NCI-H2171 (cell line): ENCODE results near the gene PRR15.
"Not testable (repeated sequence)": the region's sequence is repeated elsewhere in the genome, so short reads cannot be mapped to it uniquely, and the experiment has no call there.

ENCODE experiments used
- DNase-seq: peaks from one replicate; lab custom pipeline; 2025; lab: John Stamatoyannopoulos, UW

Gene PRR15, protein sequence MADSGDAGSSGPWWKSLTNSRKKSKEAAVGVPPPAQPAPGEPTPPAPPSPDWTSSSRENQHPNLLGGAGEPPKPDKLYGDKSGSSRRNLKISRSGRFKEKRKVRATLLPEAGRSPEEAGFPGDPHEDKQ

DNA sequence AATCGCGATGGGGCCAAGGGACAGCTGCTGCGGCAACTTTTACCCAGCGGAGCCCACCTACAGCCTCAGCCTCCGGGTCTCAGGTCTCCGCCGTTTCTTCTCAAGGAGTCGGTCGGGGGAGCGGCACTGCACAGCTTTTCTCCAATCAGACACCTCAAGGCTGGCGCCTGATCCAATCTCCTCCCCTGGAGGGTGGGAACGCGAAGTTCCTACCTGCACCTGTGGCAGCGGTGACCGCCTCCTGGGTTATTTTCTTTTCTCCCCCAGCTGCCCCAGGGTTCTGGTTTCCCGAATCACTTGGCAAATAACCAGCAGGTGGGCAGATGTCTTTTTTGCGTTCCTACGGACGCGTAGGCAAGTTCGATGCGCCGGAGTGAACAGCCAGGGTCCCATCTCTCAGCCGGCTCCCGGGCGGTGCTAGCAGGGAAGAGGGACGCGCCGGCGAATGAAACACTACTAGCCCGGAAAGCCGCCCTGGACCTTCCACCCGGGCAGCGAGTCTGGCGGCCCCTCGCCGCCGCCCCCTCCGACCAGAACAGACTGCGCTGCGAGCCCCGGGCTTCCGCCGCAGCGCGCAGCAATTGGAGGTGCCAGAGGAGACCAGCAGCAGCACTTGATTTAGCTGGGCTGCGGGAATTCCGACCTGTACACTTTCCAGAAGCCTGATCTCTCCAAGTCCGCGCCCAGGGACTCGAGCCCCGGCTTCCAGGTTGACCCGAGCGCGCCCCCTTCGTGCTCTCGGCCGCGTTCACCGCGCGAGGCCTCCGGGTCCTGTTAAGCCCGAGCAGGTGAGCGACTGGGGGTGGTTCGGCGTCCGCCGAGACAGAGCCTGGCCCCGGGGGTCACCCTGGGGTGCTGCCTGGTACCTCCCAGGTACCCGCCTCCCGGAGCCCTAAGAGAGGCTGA is at the start of gene PRR15:
Gene PRR15, plus strand, starts transcription at position 246 of the 906 bp plus-strand sequence. CDS start 2,495 bp downstream, outside the sequence.
- peak; percentile 73 for DNase-seq

DNA sequence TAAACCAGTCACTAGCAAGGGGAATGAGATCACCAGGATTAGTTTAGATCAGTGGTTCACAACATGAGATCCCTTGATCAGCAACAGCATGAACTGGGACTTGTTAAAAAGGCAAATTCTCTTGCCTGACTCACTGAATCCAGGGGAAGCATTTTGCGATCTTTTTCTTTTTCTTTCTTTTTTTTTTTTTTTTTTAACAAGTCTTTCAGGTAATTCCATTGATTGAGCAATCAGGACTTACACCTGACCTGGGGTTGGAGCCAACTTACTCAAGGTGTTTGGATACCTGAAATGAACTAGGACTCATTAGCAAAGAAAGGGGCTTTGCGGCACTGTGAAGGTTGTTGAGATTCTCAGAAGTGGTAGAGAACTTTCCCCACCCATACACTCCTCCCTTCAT is 47.1 kb upstream of the PRR15 start:
- no peak for DNase-seq

DNA sequence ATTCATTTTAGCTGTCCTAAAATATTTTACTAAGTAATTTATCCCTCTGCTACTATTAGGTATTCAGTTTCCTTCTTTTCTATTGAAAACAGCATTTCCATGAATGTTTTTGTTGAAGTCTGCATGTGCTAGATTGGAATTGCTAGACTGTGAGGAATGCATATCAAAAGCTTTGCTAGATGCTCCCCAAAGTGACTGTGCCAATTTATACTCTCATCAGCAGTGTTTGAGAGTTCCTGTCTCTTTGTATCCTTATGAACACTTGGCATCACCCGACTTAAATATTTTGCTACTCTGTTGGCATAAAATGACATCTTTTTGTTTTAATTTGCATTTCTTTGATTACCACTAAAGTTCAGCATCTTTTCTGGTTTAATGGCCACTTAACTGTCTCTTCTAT is 45.0 kb upstream of the PRR15 start:
- DNase-seq: no peak

DNA sequence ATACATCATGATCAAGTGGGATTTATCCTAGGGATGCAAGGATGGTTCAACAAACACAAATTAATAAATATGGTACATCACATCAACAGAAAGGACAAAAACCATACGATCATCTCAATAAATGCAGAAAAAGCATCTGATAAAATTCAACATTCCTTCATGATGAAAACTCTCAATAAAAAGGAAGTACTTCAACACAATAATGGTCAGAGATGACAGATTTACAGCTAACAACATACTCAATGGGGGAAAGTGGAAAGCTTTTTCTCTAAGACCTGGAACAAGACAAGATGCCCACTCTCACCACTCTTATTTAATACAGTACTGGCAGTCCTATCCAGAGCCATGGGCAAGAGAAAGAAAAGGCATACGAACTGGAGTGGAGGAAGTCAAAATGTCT is 39.9 kb upstream of the PRR15 start:
- DNase-seq: no peak

DNA sequence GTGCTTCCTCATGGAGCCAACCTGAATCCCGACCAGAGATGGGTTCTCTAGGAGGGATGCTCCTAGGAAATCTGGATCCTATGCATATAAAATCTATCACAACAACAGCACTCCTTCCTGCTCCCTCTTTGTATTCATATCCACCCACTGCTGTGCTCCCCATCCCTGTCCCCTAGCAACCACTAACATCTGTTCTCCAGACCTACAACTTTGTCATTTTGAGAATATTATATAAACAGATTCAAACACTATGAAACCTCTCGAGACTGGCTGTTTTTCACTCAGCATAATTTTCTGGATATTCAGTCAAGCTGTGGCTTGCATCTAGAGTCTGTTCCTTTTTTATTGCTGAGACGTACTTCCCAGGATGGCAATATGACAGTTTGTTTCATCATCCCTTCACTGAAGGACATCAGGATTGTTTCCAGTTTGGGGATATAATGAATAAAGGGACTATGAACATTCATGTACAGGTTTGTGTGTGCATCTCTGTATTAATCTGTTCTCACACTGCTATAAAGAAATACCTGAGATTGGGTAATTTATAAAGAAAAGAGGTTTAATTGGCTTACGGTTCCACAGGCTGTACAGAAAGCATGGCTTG is 36.0 kb upstream of the PRR15 start:
- no peak for DNase-seq

DNA sequence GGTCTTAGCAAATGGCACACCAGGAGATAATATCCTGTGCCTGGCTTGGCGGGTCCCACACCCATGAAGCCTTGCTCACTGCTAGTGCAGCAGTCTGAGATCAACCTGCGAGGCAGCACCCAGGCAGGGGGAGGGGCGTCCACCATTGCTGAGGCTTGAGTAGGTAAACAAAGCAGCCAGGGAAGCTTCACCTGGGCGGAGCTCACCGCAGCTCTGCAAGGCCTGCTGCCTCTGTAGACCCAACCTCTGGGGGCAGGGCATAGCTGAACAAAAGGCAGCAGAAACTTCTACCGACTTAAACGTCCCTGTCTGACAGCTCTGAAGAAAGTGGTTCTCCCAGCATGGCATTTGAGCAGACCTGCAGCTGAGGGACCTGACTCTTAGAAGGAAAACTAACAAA is 35.1 kb upstream of the PRR15 start:
- DNase-seq: not testable (repeated sequence)

DNA sequence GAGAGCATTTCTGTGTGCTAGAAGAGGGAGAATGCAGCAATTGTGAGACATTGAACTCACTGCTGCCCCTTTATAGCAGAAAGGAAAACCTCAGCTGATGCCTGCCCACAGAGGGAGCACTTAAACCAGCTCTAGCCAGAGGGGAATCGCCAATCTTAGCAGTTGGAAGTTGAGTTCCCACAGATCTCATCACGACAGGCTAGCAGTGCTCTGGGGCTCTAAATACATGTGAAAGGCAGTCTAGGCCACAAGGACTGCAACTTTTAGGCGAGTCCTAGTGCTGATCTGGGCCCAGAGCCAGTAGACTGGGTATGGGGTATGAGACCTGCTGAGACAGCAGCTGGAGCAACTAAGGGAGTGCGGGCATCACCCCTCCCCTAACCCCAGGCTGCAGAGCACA is 25.2 kb upstream of the PRR15 start:
- no peak for DNase-seq

DNA sequence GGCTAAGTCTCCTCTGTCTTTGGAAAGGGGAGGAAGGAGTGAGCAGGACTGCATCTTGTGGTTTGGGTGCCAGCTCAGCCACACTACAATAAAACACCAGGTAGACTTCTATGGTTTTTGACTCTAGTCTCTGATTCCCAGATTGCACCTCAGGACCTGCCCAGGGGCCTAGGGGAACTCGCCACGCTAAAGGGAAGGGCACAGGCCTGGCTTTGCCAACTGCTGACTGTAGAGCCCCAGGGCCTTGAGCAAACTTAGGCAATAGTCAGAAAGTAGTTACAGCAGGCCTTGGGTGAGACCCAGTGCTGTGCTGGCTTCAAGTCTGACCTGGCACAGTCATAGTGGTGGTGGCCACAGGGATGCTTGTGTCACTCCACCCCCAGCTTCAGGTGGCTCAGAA is 24.2 kb upstream of the PRR15 start:
- DNase-seq: no peak

DNA sequence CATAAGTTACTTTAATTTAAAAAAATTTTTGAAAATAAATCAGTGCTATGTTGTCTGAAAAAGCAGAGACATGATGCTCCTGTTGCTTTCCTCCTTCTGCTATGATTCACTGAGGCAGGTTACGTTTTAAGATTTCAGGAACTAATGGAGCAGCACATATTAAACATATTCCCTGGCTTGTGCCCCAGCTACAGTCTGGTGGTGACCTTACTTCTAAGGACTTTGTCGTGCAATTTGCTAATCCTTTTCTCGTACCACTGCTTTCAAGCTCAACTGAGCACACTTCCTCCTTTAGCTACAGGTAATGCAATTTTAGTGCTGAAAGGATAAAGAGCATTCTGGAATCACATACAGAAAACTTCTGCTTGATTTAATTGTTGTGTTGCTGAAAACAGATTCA is 16.2 kb upstream of the PRR15 start:
- DNase-seq: no peak

DNA sequence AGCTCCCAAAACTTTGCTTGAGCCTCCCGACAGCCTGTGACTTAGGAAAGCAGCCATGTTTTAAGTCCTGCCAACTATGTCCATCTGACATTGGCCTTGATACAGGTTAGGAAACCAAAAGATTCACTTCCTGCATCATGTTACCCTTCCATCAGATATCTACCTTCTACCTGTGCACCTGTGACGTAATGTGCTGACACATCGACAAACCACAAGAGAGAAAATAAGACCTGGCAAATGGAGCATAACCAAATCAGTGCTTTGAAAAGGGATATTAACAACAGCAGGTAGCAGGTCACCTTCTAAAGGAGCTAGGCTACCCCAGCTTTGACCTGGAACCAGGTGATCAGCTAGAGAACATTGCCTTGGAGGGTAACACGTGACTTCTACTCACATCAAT is 14.8 kb upstream of the PRR15 start:
- DNase-seq: no peak

DNA sequence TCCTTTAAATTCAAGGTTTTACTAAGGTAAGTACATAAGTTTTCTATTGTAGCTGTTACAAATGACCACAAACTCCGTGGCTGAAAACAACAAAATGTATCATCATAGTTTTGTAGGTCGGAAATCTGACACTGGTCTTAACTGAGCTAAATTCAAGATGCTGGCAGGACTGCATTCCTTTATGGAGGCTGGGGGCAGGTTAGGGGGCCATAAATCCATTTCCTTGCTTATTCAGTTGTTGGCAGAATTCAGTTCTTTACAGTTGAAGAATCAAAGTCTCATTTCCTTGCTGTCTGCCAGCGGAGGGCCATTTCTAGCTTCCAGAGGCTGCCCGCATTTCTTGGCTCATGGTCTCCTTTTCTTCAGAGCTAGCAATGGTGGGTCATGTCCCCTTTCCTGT is 11.2 kb upstream of the PRR15 start:
- DNase-seq: no peak

DNA sequence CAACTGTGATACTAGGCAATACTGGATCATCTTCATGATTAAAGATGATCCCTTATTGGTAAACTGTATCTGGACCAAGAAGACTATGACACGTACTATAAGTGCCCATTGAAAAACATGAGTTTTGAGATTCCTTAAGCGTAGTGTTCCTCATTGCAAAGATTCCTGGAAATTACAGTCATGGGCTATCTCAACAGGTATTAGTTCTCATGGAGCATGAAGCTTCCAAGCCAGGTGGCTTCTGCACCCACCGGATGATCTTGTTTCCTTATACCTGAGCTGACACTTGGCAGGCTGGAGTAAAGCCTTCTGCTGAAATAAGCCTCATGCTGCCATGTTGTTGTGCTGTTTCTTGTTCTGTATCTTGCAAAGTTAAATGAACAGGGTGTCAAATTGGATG is 8.6 kb upstream of the PRR15 start:
- DNase-seq: no peak

DNA sequence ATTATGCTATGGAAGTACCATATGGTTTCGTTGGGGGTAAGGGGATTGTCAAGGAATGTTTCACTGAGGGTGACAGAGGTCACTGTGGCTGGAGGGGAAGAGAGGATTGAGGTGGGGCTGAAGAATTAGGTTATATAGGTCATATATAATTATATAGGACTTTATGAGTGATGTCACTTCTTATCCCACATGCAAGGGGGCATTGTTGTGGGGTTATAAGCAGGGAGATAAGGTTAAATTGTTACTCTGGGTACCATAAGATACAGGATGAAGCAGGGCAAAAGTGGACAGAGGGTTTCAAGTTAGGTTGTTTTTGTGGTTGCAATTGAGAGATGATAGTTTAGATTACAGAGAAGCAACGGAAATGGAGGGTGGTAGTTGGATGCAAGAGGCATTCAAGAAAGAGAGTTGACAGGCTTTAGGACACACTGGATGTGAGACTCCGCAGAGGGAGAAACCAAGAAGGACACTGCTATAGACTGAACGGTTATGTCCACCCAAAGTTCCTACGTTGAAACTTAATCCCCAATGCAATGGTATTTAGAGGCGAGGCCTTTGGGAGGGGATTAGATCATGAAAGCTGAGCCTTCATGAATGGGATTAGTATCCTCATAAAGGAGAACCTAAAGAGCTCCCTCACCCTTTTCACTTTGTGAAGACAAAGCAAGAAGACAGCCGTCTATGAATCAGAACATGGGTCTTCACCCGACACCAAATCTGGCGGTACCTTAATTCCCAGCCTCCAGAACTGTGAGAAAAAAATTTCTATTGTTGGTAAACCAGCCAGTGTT is 7.0 kb upstream of the PRR15 start:
- no peak for DNase-seq

DNA sequence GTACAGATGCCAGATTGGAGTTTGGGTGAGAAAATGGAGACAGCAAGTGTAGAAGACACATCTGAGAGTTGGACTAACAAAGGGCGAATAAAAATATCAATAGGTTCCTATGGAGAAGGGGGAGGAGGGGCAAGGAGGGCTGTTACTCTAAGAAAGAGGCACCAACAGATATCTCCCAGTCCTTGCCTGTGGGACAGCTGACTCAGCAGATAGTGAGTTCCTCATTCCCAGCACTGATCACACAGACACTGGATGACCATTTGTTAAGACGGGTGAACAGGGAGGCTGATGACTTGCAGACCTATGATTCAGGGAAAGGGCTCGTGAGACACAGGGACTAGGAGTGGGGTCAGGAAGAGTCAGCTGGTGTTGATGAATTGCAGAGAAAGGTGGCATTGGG is 5.7 kb upstream of the PRR15 start:
- DNase-seq: no peak

DNA sequence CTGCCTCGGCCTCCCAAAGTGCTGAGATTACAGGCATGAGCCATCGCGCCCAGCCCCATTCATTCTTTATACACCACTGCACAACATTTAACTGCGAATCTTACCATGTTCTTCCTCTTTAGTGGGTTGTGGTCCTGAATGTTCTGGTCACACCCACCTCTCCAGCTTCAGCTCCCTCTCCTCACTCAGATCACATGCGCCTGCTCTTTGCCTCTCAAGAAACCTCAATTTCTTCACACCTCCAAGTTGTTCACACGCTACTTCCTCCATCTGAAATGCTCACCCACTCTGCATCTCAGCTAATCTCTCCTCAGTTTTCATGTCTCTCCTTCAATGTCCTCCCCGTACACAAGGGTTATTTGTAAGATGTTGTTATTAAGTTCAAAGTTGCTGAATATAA is 2.4 kb upstream of the PRR15 start:
- no peak for DNase-seq

DNA sequence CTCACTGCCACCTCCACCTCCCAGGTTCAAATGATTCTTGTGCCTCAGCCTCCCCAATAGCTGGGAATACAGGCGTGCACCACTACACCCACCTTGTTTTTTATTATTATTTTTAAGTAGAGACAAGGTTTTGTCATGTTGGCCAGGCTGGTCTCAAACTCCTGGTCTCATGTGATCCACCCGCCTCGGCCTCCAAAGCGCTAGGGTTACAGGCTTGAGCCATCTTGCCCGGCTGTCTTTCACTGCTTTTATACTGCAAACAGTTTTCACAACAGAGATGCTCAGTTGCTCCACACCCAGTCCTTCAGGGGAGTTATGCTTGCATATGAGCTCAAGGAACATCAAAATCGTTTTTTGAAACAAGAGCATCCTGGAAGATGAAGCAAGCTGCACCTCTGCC is 1.3 kb upstream of the PRR15 start:
- no peak for DNase-seq

DNA sequence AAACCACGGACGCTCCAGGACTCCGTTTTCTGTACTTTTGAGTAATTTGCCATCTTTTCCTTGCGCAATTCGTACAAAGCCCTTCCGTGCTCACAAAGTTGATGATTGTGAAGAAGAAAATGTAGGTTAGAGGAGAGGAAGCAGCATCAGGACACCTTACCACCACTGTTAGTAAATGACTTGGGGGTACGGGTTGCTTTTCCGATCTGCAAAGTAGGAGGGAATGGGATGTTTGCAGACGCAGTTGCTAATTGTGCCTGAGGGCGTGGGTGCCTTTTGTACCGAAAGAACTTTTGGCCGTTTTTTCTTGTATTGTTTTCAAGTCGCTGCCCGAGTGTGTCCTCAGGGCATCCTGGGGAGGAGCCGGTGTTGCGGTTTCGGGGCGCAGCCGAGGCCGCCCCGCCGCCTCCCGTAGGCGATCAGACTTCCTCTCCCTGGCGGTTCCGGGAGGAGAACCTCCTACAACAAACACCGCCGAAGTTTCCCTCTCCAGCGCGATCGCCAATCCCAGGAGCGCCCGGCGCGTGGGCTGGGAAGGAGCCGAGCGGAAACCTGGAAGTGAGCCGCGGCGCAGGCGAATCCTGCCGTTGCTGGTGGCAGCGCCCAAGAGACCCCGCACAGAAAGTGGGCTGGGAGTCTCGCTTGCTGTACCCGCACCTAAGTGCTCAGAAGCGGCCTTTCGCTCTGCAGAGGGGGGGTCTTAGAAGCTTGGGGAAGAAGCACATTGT is 1.0 kb downstream of the PRR15 start:
- no peak for DNase-seq

DNA sequence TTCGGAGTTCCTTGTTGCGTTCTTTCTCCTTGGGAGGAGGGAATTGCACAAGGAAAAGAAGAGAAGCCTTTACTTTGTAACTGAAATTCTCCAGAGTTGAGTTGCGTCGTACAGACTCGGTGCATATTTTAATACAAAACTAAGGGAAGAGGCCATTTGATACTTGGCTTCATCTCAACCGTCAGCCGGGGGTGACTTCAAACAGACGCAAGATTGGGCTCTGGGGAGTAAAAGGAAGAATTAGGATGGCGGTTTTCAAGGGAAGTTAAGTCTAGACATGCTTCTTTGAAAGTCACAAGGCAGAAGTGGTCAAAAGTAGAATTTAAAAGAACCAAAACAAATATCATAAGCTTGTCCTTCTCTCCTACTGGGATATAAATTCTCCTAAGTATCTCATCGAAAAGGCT is 1.6 kb downstream of the PRR15 start:
- DNase-seq: no peak

DNA sequence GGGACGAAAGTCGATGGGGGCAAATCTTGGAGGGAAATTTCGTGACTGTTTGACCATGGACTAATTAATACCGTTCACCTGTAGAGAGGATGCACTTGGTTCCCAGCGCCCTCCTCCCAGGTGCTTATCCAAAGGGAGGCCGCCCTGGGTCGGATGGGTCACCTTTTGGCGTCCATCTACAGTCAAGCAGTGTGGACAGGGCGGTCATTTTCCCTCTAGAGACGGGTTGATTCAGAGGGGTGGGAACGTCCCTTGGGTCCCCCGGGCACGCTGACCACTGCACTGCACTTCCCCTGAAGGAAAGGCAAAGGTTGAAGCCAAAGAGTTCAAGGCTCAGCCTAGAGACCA is 2.0 kb downstream of the PRR15 start:
- DNase-seq: no peak

DNA sequence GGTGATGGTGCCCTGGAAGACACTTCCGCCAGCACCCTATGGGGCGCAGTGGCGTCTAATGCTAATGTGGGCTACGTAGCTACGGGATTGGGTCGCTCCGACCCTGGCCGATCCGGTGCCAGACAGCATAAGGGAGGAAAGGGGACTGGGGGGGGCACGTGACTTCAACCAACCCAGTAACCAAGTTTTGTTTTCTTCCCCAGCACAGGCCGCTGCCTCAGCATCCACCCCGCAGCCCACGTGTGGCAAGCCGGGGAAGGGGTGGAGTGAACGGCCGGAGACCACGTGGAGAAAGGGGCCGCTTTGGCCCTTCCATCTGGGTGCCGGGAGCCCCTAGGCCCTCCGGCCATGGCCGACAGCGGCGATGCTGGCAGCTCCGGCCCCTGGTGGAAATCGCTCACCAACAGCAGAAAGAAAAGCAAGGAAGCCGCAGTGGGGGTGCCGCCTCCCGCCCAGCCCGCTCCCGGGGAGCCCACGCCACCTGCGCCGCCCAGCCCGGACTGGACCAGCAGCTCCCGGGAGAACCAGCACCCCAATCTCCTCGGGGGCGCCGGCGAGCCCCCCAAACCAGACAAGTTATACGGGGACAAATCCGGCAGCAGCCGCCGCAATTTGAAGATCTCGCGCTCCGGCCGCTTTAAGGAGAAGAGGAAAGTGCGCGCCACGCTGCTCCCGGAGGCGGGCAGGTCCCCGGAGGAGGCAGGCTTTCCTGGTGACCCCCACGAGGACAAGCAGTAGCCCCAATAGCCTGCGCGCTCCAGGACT is 2.5 kb downstream of the PRR15 start:
- no peak for DNase-seq

DNA sequence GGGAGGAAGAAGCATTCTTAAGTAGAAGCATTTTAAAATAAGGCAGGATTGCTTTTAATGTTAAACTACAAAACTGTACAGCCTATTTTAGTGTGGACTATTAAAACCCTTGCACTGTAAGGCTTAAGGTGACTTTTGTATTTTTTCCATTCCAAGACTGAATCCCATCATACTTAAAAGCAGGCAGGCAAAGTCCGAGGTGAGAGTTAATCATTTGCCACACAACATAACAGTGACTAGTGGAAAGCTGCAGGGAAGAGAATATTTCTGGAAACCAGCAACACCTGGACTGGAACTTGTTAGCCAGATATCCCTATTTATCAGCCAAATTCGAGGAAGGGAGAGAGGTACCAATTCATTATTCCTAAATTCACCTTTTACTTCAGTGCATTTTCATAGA is 3.5 kb downstream of the PRR15 start:
- no peak for DNase-seq
